ENCODE data around the gene LGR4.

- no peak for TF ChIP-seq CTCF (IDR thresholded peaks at IDR 0.05 in 4 of 5, conservative IDR thresholded peaks at IDR 0.05 in 1 of 5)
- no peak for TF ChIP-seq POLR2A (IDR thresholded peaks at IDR 0.05)
Observed at GRCh38 chr11:27443746-27444507, 28.7 kb downstream of the LGR4 start.
